HepG2 (cell line): ENCODE data around the gene ACAT1. TPM values are rescaled to one million over a fixed set of nuclear protein-coding genes. Genes with fewer than 3 reads are reported as not detected.

Experiments used
- ATAC-seq: fragments of 200-7000 bp; cut with Tn5 transposase; 3 replicates; pipeline ENCODE4 v1.9.1; 2020; ENCODE audit warnings: mild to moderate bottlenecking, moderate library complexity
- BruUV-seq: library from RNA; stranded (reverse); fragments of 400-500 nt; replicated peaks from 2 replicates; lab custom pipeline; 2021; lab: Mats Ljungman, UMichigan
- CTCF ChIA-PET: fragments of 300-600 bp; formaldehyde crosslinking; extraction: SDS; loops from one replicate; lab custom pipeline; 2021; ENCODE audit warnings: low total read pairs, inconsistent platforms, low intra/inter-chr PET ratio; lab: Yijun Ruan, JAX
- POLR2A ChIA-PET: fragments of 350-600 bp; sonication (Branson Sonifier 250); formaldehyde crosslinking; loops from one replicate; lab custom pipeline; 2020; ENCODE audit warnings: antibody characterized with exemption, inconsistent platforms; lab: Yijun Ruan, JAX
- DNase-seq: peaks from one replicate; pipeline ENCODE4 v3.0.0-alpha.2; 2015; ENCODE audit warnings: low spot score
- FAIRE-seq: peaks from 3 replicates; lab custom pipeline; 2011; peaks lifted over from hg19 to GRCh38; lab: Jason Lieb, UNC
- H2AFZ ChIP-seq: one replicate; pipeline ENCODE4 v1.6.1; 2011; ENCODE audit warnings: low read length, inconsistent platforms
- H3K27ac ChIP-seq: fragments of 300-600 bp; 3 replicates; pipeline ENCODE4 v1.8.0; 2011; ENCODE audit warnings: mixed run types, mild to moderate bottlenecking, mixed read lengths, low read length, inconsistent platforms; ENCODE audit not compliant: insufficient read depth; ENCODE audit errors: extremely low read length
- H3K27me3 ChIP-seq, 2 experiments: fragments of 200-600 bp in 1 of 2; 2 replicates in 1 of 2; 3 replicates in 1 of 2; pipeline versions ENCODE4 v1.6.0 to v1.8.0; 2011; ENCODE audit warnings: low read length in 2 of 2, mild to moderate bottlenecking in 2 of 2, moderate library complexity in 2 of 2, inconsistent platforms in 1 of 2; ENCODE audit not compliant: insufficient read depth in 2 of 2, control insufficient read depth in 1 of 2
- H3K36me3 ChIP-seq, 2 experiments: fragments of 200-600 bp in 1 of 2; replicated peaks in 1 of 2; 2 replicates in 1 of 2; 3 replicates in 1 of 2; pipeline versions ENCODE4 v1.5.1 to v1.8.0; 2011; ENCODE audit warnings: low read length in 2 of 2, inconsistent platforms in 1 of 2; ENCODE audit not compliant: insufficient read depth in 2 of 2, control insufficient read depth in 1 of 2
- H3K4me1 ChIP-seq: 2 replicates; pipeline ENCODE4 v1.5.1; 2012; ENCODE audit warnings: low read length, inconsistent platforms; ENCODE audit not compliant: insufficient read depth
- H3K4me2 ChIP-seq: 2 replicates; pipeline ENCODE4 v1.6.0; 2011; ENCODE audit warnings: low read depth, low read length, inconsistent platforms
- H3K4me3 ChIP-seq, 3 experiments: fragments of 200-600 bp in 1 of 3; sonication (generic), shearing (Covaris generic) in 1 of 3; replicated peaks in 1 of 3; 2 replicates each; pipeline ENCODE4 v1.5.1; 2011 to 2016; ENCODE audit warnings: low read length in 3 of 3, inconsistent platforms in 2 of 3, low read depth in 2 of 3, mild to moderate bottlenecking in 2 of 3, control low read depth in 1 of 3, mixed read lengths in 1 of 3; ENCODE audit not compliant: insufficient read depth in 1 of 3
- H3K79me2 ChIP-seq: one replicate; pipeline ENCODE4 v1.6.1; 2011; ENCODE audit warnings: low read length, inconsistent platforms; ENCODE audit not compliant: insufficient read depth
- H3K9ac ChIP-seq: 2 replicates; pipeline ENCODE4 v1.6.0; 2011; ENCODE audit warnings: mild to moderate bottlenecking, low read depth, low read length, inconsistent platforms; ENCODE audit not compliant: insufficient read depth
- H3K9me3 ChIP-seq: 2 replicates; pipeline ENCODE4 v1.5.1; 2012; ENCODE audit warnings: mild to moderate bottlenecking, low read length
- H4K20me1 ChIP-seq: 2 replicates; pipeline ENCODE4 v1.6.0; 2011; ENCODE audit warnings: inconsistent platforms, mild to moderate bottlenecking, low read length, moderate library complexity; ENCODE audit not compliant: insufficient read depth
- ARNT2 ChIP-seq: sonication (generic); formaldehyde crosslinking; IDR thresholded peaks from 2 replicates; pipeline ENCODE4 v1.8.0; 2022; ENCODE audit warnings: mild to moderate bottlenecking, low read depth, missing genetic modification reagents, moderate library complexity
- PRDM10 ChIP-seq: sonication (generic); formaldehyde crosslinking; IDR thresholded peaks from 2 replicates; pipeline ENCODE4 v1.4.0; 2020; ENCODE audit warnings: low read depth, missing genetic modification reagents
- SP2 ChIP-seq: sonication (generic); formaldehyde crosslinking; IDR thresholded peaks from 2 replicates; pipeline ENCODE4 v1.5.1; 2020; ENCODE audit warnings: mild to moderate bottlenecking, missing genetic modification reagents
- SP5 ChIP-seq: IDR thresholded peaks from 2 replicates; pipeline ENCODE4 v1.6.1; 2016; ENCODE audit warnings: low read depth, borderline replicate concordance
- ZNF354B ChIP-seq: sonication (generic); formaldehyde crosslinking; IDR thresholded peaks from 2 replicates; pipeline ENCODE4 v1.8.0; 2022; ENCODE audit warnings: mild to moderate bottlenecking, missing genetic modification reagents
- WGBS: methylation state at CpG from one replicate; pipeline ENCODE4 v1.1.6; 2017; ENCODE audit warnings: low lambda C conversion rate; 5-methylcytosine and 5-hydroxymethylcytosine counted together
- in situ Hi-C: cut with HindIII; loops from 2 replicates; pipeline ENCODE4 v1.10.0; 2017; ENCODE audit warnings: low pct_unique_long_range_greater_than_20kb; ENCODE audit not compliant: extremely low pct_ligation_motif_present
- intact Hi-C: fragments of 100-400 bp; cut with micrococcal nuclease; formaldehyde crosslinking; loops from one replicate; pipeline ENCODE4 v1.10.0; 2022; ENCODE audit not compliant: unreplicated experiment
- polyA plus RNA-seq, 8 experiments: library from polyadenylated mRNA; depleted of rRNA in 3 of 8; stranded (reverse) in 7 of 8; unstranded in 1 of 8; fragments of >200 nt; fragmentation: Illumina TruSeq in 4 of 8; extraction: Trizol in 4 of 8; gene quantifications; 2 replicates each; pipeline versions ENCODE4 v1.2.1 to v1.2.3, GENCODE V29; 2011 to 2016; ENCODE audit warnings: low read depth in 4 of 8, missing spikeins in 1 of 8, mixed read lengths in 1 of 8; ENCODE audit not compliant: insufficient read depth in 1 of 8
- total RNA-seq, 5 experiments: library from RNA; depleted of rRNA; stranded (reverse); fragments of >200 nt; fragmentation: Illumina TruSeq; extraction: Trizol; gene quantifications; 2 replicates each; pipeline ENCODE4 v1.2.3, GENCODE V29; 2016; ENCODE audit warnings: low read depth in 1 of 5
- TF ChIP-seq, protein P1 (sequence below): sonication (generic); formaldehyde crosslinking; IDR thresholded peaks from 2 replicates; pipeline ENCODE4 v1.8.0; 2022; ENCODE audit warnings: mild to moderate bottlenecking, missing genetic modification reagents; ENCODE audit not compliant: insufficient replicate concordance

The ACAT1 gene
- total and polyA plus RNA-seq, 2 of the 13 experiments (the other 11 are each of a cell fraction or from before 2014, with no cell fraction given), result 103 to 165 TPM

GRCh38 chr11:108101090-108101775 is 20.1 kb upstream of the ACAT1 start:
- in situ Hi-C loops (no loop called here), intact Hi-C loops (no loop called here)
- Histone ChIP-seq H3K79me2 (no peaks in the 10 kb centered on the region), H3K9ac (no peak overlapping the region), H3K36me3 (peaks cover 5 to 39% of the 10 kb centered on the region in 2 experiments; a peak in 4 of 5 replicates), H3K4me3 (no peak overlapping the region), H3K27ac (no peak overlapping the region), H4K20me1 (no peaks in the 10 kb centered on the region), H2AFZ (no peak overlapping the region), H3K4me2 (no peak overlapping the region), H3K27me3 (no peaks in the 10 kb centered on the region), H3K4me1 (no peaks in the 10 kb centered on the region), H3K9me3 (no peaks in the 10 kb centered on the region)
- POLR2A ChIA-PET, result no interaction called here
- DNase-seq, result no peak
- no peak for ATAC-seq
- WGBS, result 83% methylated on average over 1 of the region's 1 CpG
- CTCF ChIA-PET, result no interaction called here
- no peak for FAIRE-seq
- no TSS peak for BruUV-seq
- TF ChIP-seq SP2 (CRISPR knock-in tag) (no peak), ZNF354B (CRISPR knock-in tag) (no peak), PRDM10 (CRISPR knock-in tag) (no peak), SP5 (CRISPR knock-in tag) (no peak), ARNT2 (CRISPR knock-in tag) (no peak)
- TF ChIP-seq, protein P1, sequence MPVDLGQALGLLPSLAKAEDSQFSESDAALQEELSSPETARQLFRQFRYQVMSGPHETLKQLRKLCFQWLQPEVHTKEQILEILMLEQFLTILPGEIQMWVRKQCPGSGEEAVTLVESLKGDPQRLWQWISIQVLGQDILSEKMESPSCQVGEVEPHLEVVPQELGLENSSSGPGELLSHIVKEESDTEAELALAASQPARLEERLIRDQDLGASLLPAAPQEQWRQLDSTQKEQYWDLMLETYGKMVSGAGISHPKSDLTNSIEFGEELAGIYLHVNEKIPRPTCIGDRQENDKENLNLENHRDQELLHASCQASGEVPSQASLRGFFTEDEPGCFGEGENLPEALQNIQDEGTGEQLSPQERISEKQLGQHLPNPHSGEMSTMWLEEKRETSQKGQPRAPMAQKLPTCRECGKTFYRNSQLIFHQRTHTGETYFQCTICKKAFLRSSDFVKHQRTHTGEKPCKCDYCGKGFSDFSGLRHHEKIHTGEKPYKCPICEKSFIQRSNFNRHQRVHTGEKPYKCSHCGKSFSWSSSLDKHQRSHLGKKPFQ (CRISPR knock-in tag), result no peak
